Neutrophil (primary cell): ENCODE data around the gene CTBP1.

Experiments
- H3K27ac ChIP-seq: fragments of 200-600 bp; sonication (generic); 2 replicates; pipeline ENCODE4 v1.5.1; 2016; ENCODE audit warnings: mild to moderate bottlenecking, moderate library complexity
- H3K27me3 ChIP-seq: fragments of 200-600 bp; sonication (generic); 2 replicates; pipeline ENCODE4 v1.6.0; 2016; ENCODE audit warnings: mild to moderate bottlenecking
- H3K36me3 ChIP-seq: fragments of 200-600 bp; sonication (generic); 2 replicates; pipeline ENCODE4 v1.5.1; 2017
- H3K4me1 ChIP-seq, 2 experiments: fragments of 200-600 bp in 1 of 2; sonication (generic) in 1 of 2; 1 replicate in 1 of 2; 2 replicates in 1 of 2; pipeline versions ENCODE4 v1.5.1 to v1.6.1; 2013 to 2016; ENCODE audit warnings: low read depth in 1 of 2, low read length in 1 of 2, mild to moderate bottlenecking in 1 of 2, moderate library complexity in 1 of 2; ENCODE audit not compliant: control insufficient read depth in 1 of 2, insufficient read depth in 1 of 2
- H3K4me3 ChIP-seq, 2 experiments: fragments of 200-600 bp in 1 of 2; sonication (generic) in 1 of 2; 1 replicate in 1 of 2; 2 replicates in 1 of 2; pipeline ENCODE4 v1.5.1; 2013 to 2016; ENCODE audit warnings: low read depth in 1 of 2, low read length in 1 of 2, mild to moderate bottlenecking in 1 of 2, moderate library complexity in 1 of 2
- H3K9me3 ChIP-seq: fragments of 200-600 bp; sonication (generic); 2 replicates; pipeline ENCODE4 v1.5.1; 2016
- CTCF ChIP-seq: fragments of 200-600 bp; sonication (generic); IDR thresholded peaks from 2 replicates; pipeline ENCODE4 v1.5.1; 2016; ENCODE audit warnings: antibody characterized with exemption

The CTBP1 gene

DNA sequence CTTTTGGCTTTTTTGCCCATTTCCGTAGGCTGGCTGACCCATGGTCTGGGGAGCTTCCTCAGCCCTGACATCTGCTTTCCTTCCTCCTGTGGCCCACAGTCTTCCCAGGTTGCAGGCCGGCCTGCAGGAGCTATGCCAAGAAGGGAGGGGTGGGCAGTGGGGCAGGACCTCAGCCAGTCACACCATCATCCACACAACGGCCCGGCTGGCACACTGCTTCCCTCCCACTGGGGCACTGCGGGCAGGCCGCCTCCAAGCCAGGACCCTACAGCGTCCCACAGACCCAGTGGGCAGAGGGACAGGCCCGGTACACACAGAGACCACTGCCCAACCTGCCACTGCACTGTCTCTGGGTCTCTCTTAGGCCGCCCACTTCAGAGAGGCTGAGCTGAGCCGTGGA is 38.0 kb downstream of the CTBP1 start:
- H3K36me3 ChIP-seq = peaks cover 76% of the 10 kb centered on the region
- H3K9me3 ChIP-seq = no peaks in the 10 kb centered on the region
- H3K4me3 ChIP-seq = no peak overlapping the region
- TF ChIP-seq CTCF = no peak
- H3K4me1 ChIP-seq = no peaks in the 10 kb centered on the region
- no peaks in the 10 kb centered on the region for H3K27me3 ChIP-seq
- H3K27ac ChIP-seq = no peak overlapping the region

DNA sequence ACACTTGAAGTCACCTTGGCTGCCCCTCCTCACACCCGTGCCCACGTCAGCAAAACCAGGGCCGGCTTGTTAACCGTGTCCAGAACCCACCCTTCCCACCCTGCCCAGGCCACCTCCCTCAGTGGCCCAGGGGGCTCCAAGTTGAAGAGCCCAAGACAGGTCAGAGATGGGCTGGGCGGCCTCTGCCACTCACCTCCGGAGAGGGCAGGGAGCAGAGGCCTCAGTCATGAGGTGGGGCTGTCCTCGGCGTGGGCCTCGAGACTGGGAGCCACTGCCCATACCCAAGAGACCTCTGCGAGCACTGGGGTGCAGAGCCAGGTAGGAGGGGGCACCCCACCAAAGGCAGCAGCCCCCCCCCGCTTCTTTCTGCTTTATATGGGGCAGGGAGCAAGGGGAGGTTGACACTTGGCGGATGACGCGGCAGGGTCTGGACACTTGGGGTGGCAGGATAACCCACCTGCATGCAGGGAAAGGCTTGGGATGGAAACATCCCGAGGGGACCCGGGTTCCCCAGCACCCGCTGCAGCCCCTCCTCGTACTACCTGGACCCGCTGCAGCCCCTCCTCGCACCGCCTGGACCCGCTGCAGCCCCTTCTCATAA is 38.6 kb downstream of the CTBP1 start:
- H3K27me3 ChIP-seq = no peaks in the 10 kb centered on the region
- H3K4me1 ChIP-seq = no peaks in the 10 kb centered on the region
- no peaks in the 10 kb centered on the region for H3K9me3 ChIP-seq
- H3K4me3 ChIP-seq = no peak overlapping the region
- no peak for TF ChIP-seq CTCF
- peaks cover 70% of the 10 kb centered on the region for H3K36me3 ChIP-seq
- no peak overlapping the region for H3K27ac ChIP-seq

GRCh38 chr4:1209821-1210220 is 39.1 kb downstream of the CTBP1 start:
- H3K9me3 ChIP-seq = no peaks in the 10 kb centered on the region
- H3K4me1 ChIP-seq = no peaks in the 10 kb centered on the region
- H3K27ac ChIP-seq = no peak overlapping the region
- H3K4me3 ChIP-seq = no peak overlapping the region
- no peaks in the 10 kb centered on the region for H3K27me3 ChIP-seq
- no peak for TF ChIP-seq CTCF
- peaks cover 65% of the 10 kb centered on the region for H3K36me3 ChIP-seq

DNA sequence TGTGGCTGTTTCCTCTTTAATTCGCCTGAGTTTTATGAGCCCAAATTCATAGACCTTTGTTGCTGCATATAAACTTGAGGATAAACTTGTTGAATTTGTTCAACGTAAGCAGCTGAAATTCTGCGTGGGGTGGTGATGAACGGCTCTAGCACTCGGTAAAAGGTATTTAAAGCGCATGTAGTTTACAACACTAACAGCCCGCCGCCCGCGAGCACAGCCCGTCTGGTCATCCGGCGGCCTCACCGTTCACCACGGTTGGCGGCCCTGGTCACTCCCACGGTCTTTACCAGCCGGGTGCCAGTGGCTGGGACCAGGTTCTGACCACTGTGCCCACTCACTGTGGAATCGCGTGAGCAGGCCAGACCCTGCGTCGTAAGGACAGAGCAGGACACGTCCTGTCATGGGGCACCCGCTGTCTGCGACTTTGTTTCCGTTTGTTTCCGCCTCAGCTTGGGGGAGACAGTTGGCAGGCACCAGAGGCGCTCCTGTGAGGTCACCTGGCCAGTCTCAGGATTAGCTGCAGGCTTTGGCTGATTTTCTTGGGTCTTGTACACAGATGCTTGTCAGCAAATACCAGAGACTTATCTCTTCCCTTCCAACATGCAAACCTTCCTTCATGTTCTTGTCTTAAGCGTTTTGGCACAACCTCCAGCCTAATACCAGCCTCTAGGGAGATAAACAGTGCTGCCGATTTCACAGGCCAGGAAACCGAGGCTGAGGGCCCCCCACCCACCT is 39.8 kb downstream of the CTBP1 start:
- Histone ChIP-seq H3K27ac (no peak overlapping the region), H3K27me3 (no peaks in the 10 kb centered on the region), H3K9me3 (no peaks in the 10 kb centered on the region), H3K36me3 (peaks cover 58% of the 10 kb centered on the region), H3K4me1 (no peaks in the 10 kb centered on the region), H3K4me3 (no peak overlapping the region)
- no peak for TF ChIP-seq CTCF

- Histone ChIP-seq H3K4me3 (no peak overlapping the region), H3K36me3 (peaks cover 51% of the 10 kb centered on the region)
Observed at GRCh38 chr4:1208266-1208961, 40.5 kb downstream of the CTBP1 start.

More at GRCh38 chr4:1208266-1208961, 40.5 kb downstream of the CTBP1 start:
- no peak for TF ChIP-seq CTCF
- no peaks in the 10 kb centered on the region for H3K9me3 ChIP-seq
- no peaks in the 10 kb centered on the region for H3K4me1 ChIP-seq
- no peaks in the 10 kb centered on the region for H3K27me3 ChIP-seq
- no peak overlapping the region for H3K27ac ChIP-seq
